Stimulated activated CD4-positive, alpha-beta T cell treated with anti-CD3 and anti-CD28 coated beads, Interleukin-1b, Interleukin-23, amount 100 ng/mL, for 48 hours (primary cell): Measurements from ENCODE around the gene PIGS.

Experiments used
- DNase-seq: peaks from one replicate; pipeline ENCODE4 v3.0.0-alpha.2; 2020

PIGS gene

DNA sequence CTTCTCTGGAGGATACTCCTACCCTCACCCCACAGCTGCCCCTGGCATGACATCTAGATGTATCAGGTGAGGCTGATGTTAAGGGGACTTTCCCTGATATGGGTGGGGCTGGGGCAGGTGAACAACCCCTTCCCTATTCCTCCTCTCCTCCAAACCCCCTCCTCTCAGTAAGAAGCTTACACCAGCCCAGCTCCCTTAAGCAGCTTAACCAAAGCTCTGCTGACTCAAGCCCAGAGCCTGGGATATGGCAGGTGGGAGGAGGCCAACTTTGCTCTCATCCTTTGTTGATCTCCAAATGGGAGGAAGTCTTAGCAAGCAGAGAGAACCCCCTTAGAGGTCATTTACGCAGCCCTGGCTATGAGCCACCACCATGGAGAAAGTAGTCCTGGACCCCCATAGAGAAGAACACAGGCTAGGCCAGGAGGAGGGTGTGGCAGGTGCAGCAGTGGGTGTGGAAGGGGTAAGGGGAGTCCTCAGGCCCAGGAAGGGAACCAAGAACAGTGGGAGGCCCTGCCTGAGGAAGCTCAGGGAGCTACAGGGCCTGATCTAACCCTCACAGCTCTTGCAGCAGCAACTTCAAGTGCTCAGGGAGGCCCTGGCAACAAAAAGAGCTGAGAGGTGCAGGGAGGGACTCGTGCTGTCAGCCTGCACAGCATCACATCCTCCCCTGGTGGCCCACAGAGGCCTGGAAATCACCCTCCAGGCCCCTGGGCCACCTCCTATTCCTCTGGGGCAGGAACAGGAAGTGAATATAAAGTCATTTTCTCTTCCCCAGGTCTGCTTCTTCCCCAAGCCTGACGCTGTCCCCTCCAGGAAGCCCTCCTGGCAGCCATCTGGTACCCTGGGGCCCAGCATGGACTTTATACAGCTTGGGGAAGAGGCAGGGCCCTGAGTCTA lies 21.8 kb downstream of the PIGS start:
- peak; percentile 62 for DNase-seq

DNA sequence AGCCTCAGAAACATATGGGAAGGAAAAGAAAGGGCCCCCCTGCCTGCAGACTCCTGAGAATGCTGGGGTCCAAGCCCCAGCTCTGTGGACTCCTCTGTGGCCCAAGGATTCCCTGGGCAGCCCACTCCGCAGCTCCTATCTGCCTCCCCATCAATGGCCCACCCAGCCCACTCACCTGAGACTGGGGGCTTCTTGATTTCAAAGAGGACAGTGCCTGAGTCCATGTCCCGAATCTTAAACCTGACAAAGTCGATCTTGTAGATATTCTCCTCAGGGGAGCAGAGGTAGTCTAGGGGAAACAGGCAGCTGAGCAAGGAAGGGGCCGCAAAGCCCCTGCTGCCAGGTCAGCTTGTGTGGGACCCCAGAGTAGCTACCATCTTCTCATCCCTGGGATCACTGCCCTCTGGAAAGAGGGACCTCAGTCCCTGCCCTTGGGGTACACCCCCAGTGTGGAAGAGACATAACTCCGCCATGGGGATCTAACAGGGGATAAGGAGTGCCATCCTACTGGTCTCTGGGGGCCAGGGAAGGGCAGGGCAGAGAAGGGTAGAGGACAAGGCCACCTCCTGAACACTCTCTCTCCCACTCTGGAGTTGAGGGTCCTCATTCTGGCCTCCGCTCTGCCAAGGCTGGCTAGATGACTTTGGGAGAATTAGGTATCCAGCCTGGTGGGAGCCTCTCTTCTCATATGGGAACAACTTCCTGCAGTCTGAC lies 22.8 kb downstream of the PIGS start:
- DNase-seq = no peak

DNA sequence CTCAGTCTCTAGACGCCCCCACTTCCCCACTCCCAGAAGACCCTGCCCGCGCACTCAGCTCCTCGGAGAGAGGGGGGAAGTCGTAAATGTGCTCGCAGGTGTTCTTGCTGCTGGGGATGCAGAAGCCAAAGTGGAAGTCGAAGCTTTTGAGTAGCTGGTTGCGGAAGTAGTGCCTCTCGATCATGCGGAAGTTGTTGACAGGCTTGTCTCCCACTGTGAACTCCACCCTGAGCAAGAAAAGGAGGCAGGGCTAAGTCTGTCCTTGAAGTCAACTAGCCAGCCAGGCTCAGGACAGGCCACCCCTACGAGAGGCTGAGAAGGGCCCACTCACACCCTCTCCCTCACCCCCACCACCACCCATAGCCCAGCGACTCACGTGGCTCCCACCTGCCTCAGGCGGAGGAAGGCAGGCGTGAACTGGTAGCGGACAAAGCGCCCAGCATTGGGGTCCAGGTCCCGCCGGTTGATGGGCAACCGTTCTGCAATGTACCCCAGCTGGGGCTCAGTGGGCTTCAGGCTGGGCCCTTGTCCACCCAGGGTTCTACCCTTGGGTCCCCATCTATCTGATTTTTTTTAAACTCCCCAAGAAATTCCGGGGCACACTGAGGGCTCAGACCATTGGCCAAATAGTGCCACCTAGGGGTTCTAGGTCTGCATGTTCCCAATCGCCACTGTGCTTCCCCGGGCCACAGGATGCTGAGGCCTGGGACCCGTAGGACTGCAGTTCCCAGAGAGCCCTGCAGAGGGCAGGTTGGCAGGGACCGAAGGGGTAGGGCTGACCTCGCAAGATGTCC lies 23.5 kb downstream of the PIGS start:
- DNase-seq = peak; percentile 79

DNA sequence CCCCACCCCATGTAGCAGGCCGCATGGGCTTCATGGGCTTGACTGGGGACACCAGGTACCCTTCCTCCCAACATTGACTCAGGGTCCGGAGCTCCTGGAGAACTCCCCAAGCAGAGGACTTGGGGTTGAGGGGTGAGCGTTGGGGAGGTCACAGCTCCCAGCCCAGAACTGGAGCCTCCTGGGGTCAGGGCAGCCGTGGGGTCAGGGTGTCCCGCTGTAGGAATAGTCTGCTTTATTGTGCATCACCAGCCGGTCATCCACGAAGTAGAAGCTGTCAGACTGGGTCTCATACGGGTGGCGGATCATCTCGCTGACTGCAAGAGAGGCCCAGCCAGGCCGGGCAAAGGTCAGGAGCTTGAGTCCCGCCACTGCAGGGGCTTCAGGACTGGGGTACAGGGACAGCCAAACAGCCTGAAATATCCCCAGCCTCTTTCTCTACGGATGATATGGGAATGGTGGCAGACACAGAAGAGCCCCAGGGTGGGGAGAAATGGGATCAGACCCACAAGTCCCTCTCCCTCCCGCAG lies 24.2 kb downstream of the PIGS start:
- no peak for DNase-seq

DNA sequence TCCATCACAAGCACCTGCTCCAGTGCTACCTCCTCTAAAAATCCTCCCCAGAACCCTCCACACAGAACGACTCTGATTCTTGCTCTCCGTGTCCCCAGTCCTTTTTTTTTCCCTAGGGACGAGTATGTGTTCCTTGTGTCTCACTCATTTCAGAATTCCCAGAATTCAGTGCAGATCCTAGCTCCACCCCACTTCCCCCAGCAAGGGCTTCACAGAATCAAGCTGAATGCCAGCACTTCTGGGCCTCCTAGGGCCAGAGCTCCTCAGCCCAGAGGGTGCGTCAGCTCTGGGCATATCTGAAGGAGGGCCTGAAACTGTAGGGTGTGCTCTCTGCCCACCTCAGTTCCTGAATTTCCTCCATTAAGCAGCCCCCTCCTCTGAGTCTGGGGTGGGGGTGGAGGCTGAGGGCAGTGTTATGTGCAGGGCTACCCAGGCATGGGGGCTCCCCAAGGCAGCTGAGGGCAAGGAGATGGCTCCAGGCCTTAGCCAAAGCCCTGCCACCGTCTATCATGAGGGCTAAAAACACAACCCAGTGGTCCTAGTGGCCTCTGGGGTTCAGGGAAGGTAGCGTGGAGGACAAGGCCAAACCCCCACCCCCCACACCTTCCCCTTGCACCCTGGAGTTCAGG lies 25.4 kb downstream of the PIGS start:
- no peak for DNase-seq

DNA sequence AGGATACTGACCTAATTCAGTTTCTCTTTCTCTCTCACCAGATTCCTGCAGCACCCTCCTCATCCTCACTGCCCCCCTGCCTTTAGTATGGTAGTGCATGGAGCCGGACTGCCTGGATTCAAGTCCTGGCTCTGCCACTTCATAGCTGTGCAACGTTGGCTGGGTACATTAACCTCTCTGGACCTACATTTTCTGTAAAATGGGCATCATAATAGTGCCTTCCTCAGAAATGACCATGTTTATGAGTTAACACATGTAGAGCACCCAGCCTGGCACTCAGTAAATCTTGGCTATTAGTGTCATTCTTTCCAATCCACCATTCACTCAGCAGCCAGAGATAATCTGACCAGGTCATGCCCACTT lies 26.2 kb downstream of the PIGS start:
- no peak for DNase-seq

DNA sequence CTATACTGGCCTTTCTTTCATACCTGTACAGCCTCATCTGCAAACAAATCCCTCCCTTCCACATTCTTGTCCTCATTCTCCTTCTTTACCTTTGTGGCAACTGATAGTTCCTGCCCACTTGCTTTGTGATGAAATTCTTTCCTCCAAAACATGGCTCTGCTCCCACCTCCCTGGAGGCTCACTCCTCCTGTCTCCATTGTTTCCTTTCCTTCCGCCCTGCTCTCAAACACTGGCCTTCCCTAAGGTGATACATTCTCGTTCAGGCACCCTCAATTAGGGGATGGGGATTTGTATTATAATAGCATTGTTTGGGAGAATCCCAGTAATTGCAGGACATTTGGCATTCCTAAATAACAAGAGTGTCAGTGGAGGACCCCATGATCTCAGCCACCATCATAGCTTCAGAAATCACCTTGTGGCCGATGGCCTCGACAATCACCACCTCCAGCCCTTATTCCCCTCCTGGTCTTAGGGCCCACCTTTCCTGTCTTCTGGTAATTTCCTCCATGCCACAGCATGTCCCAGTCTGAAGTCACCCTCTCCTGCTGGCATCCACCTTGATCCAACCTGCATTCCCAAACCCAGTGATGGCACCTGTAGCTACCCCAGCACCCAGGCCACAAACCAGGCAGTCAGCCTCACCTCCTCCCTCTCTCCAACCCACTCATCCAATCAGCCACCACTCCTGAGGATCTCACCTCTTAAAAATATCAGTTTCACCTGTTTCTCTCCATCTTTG lies 26.8 kb downstream of the PIGS start:
- DNase-seq = no peak

DNA sequence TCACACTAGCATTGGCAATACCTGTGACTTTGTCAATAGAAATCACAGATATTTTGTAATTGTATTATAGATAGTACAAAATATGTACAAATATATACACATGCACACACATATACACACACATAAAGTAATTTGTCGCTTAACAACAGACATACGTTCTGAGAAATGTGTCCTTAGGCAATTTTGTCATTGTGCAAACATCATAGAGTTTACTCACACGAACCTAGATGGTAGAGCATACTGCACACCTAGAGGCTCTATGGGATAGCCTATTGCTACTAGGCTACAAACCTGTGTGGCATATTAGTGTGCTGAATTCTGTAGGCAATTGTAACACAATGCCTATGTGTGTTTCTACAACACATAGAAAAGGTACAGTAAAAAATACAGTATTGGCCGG lies 29.9 kb downstream of the PIGS start:
- DNase-seq = no peak

DNA sequence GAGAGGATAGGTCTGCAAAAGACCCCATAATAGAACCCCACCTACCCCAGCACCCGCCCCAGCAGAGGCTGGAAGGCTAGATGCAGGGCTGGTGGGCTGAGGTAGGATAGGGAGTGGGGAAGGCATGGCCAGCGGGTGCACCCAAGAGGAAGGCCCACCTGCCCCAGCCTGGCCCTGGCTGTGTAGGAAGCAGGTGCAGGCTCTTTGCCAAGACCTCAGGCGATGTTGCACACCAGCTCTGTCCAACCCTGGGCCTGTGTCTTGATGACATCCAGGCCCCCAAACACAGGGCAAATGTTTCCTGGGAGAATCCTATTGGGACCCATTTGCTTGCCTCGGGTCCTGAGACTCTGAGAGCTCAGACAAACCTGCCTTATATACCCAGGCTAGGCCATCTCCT lies 31.1 kb downstream of the PIGS start:
- no peak for DNase-seq

DNA sequence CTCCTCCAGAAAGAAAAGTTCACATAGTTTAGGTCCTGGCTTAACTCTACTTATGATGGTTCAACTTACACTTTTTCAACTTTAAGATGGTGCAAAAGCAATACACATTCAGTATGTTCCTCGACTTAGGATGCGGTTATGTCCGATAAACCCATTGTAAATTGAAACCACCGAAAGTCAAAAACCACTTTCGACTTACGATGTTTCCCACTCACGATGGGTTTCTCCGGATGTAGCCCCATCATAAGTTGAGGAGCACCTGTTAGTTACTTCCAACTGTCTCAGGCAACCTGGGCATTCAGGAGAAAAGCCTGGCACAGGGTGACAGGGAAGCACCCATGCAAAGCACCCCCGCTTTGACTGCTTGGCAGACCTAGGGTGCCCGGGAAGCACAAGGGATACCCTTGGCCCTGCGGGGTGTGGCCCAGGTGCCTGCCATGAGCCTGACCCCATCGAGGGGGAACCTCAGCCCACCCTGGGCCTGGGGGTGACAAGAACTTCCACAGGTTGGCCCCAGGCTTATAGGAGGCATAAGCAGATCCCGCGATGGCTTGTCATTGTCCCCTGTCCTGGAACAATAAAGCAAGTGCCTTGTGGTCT lies 32.9 kb downstream of the PIGS start:
- DNase-seq = no peak

DNA sequence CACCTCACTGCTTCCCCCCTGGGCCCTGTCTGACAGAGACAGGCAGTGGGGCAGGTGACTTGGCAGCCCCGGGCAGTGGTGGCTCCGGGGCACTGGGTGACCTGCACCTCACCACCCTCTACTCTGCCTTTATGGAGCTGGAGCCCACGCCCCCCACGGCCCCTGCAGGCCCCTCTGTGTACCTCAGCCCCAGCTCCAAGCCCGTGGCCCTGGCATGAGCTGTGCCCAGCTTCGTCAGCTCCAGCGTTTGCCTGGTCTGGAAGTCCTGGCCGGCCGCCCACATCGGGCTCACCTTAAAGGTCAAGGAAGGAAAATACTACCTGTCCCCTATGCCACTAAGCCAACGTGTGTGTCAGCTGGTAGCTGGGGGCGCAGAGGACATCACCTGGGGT lies 34.1 kb downstream of the PIGS start:
- no peak for DNase-seq

DNA sequence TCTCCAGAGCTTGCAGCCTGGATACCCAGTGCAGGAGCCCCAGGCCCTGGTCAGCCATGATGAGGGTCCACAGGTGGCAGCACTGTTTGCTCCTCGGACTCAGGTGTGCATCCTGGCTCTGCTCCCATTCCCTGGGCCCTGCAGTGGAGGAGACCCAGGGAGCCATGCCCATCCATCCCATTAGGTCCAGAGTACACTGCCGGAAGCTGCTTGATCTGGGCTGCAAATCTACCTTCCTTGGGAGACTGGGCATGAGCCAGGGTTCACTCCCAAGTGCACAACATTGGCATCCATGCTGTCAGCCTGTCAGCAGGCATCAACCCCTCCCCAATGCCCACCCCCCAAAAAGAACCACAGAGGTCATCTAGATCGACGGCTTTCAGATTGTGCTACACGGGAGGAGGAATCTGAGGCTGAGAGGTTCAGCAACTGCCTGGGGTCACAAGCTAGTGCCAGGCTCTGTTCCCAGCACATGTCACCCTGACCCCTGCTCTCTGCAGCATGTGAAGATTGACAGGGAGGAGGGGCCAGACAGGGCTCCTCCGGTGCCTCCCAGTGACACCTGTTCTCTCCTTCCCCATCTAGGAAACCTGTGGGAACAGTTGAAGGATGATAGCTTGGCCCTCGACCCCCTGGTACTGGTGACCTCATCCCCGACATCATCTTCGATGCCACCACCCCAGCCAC lies 34.6 kb downstream of the PIGS start:
- DNase-seq = no peak

DNA sequence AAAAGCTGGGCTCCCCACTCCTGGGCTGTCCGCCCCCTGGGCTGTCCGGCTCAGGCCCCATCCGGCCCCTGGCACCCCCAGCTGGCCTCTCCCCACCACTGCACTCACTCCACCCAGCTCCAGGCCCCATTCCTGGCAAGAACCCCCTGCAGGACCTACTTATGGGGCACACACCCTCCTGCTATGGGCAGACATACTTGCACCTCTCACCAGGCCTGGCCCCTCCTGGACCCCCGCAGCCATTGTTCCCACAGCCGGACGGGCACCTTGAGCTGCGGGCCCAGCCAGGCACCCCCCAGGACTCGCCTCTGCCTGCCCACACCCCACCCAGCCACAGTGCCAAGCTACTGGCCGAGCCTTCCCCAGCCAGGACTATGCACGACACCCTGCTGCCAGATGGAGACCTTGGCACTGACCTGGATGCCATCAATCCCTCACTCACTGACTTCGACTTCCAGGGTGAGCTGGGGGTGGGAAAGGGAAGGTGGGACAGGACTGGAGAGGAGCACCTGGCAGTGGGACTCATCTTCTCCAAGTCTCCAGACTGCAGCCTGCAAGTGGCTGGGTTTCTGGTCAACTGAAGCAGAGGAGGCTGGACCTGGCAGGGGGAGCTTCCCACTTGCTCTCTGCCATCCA lies 36.5 kb downstream of the PIGS start:
- DNase-seq = no peak

DNA sequence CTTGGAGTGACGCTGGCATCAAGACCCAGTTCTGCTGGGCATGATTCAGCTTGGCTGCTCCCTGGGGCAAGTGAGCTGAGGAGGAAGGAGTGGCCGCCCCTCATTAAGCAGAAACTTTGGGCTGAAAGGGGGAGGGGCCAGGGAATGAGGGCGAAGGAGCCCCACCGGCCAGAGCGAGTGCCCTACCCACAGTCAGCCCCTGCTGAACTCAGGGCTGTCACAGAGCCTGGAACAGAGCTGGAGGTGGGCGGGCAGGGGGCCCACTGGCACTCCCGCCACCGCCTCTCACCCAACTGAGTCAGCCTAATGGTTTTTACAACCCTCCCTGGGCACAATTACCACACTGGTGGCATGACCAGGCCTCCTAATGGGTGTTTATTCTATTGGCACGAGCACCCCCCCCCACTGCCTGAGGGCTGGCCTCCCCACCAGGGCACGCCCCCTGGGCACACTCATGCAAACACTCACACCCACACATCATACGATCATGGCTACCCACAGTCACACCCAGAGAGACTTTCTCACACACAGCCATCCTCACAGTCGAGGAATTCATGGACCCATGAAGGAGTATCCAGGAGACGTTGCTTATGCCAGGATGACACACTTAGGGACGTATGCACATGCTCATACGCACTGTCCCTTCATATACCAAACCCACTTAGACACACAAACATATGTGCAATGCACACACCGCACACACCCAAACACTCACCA lies 38.1 kb downstream of the PIGS start:
- DNase-seq = no peak

DNA sequence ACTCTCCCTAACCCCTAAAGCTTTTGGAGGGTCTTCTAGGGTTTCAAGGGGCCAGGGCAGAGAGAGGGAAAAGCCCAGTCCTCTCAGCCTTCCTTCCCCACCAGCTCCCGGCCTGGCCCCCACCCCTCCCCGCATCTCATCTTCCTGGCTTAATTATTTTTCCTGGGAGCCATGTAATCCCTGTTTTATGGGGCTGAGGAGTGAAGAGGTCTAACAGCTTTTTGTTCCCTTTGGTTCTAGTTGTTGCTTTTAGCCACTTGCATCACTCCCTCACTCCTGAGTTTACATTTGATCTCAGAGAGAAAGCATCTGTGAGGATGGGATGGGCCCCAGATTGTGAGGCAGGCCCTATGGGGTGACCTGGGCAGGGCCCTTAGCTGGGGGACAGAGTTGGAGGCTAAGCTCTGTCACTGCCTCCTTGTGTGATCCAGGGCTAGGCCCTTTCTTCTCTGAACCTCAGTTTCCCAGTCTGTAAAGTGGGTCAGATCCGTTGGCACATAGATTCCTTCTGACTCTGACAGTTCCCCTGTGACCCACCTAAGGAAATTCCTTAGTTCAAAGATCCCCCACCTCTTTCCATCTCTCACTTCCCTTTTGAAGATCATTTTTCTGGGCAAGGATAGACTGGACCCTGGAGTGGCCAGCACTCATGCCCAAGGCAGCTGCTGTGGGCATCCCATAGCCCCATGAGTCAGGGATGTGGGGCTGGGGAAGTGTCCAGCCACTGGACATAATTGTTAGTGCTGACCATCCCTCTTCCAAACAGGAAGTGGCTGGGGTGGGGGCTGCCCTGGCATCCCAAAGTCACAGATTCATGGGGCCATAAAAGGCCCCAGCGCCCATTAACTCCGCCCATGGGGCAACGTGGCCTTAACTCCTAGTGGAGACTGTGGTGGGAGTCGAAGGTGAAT lies 39.0 kb downstream of the PIGS start:
- DNase-seq = no peak

DNA sequence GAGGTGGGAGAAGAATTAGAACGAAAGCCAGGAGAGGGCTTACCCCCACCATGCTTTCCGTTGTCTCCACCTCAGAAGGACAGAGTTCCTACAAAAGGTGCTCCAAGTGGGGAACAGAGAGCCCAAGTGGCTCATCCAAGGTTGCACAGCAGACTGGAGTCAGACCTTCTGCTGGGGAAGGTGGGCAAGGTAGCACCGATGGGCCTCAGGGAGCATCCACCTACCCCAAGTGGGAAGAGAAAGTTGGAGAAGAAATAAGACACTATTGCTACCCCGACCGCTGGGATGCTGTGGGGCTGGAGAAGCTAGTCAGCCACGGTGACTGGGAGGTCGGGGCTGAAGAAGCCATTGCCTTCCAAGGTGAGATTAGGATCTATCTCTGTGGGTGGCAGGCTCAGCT lies 40.4 kb downstream of the PIGS start:
- DNase-seq = no peak

DNA sequence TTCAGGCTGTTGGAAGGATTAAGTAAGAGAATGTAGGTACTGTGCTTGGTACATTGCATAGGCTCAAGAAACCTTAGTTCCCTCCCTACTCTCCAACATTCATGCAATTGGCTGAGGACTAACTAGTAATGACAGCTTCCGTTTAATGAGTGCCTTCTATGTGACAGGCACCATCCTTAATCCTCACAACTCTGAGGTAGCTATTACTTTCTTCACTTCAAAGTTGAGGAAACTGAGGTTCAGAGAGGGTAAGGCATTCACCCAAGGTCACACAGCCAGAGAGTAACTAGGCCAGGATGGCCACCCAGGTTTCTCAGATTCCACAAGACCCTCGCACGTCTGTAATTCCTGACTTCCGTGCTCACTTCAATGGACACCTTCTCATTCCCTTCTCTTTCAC lies 41.1 kb downstream of the PIGS start:
- no peak for DNase-seq

DNA sequence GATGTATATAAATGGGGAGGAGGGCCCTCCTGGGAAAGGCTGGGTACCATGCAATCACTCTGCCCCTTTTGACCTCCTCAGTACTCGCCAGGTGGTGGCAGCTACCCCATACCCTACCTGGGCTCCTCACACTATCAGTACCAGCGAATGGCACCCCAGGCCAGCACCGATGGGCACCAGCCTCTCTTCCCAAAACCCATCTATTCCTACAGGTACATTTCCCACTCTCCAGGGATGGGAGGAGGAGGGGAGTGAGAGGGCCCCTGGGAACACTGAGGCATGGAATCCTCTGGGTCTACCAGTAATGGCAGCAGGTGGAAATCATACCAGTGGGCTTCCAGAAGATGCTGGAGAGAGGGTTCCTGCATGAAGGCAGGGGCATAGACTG lies 42.3 kb downstream of the PIGS start:
- DNase-seq = no peak
